ENCODE measurements around the gene CHIA. TPM values are rescaled to one million over a fixed set of nuclear protein-coding genes. Genes with fewer than 3 reads are reported as not detected.
"Not testable (repeated sequence)": the region's sequence is repeated elsewhere in the genome, so short reads cannot be mapped to it uniquely, and the experiment has no call there.

CHIA gene
- total RNA-seq, 1 donor from 2014 or later: not detected

- DNase-seq (ENCODE audit: extremely low read depth, low read depth, low spot score): no peak
Observed at GRCh38 chr1:111283838-111284237, 6.8 kb upstream of the CHIA start.

DNA sequence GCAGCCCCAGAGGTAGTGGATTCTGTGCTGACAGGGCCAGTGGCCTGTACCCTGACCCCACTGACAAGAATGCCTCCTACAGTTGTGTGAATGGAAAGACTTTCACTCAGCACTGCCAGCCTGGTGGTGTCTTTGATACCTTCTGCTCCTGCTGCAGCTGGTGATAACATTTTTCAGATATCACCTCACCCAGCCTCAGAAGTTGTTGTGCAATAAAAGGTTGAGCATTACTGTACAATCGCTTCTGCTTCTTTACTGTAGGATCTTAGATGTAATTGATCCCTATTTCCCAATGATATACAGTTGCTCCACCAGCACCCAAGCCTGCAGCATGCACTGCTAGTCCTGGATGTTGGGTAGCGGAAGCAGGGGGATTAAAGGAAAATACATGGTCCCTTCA, 4.8 kb upstream of the CHIA start:
- no peak for DNase-seq (ENCODE audit: extremely low read depth, low read depth, low spot score)

- DNase-seq (ENCODE audit: extremely low read depth, low read depth, low spot score): no peak
Observed at GRCh38 chr1:111286912-111287311, 3.7 kb upstream of the CHIA start.

GRCh38 chr1:111289371-111289770, 1.3 kb upstream of the CHIA start:
- no peak for DNase-seq (ENCODE audit: extremely low read depth, low read depth, low spot score)

- DNase-seq (ENCODE audit: extremely low read depth, low read depth, low spot score): no peak
Observed at GRCh38 chr1:111290104-111290503, 547 bp upstream of the CHIA start.

DNA sequence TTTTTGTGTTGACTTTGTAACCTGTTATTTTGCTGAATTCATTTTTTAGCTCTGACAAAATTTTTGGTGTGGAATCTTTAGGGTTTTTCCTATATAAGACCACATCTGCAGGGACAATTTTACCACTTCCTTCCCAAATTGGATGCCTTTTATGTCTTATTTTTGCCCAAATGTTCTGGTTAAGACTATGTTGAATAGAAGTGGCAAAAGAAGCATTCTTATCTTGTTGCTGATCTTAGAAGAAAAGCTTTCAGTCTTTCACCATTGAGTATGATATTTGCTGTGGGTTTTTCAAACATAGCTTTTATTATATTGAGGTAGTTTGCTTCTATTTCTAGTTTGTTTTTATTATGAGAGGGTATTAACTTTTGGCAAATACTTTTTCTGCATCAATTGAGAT, 3.7 kb downstream of the CHIA start:
- DNase-seq (ENCODE audit: extremely low read depth, low read depth, low spot score): no peak

- no peak for DNase-seq (ENCODE audit: extremely low read depth, low read depth, low spot score)
Observed at GRCh38 chr1:111302374-111302773, 11.7 kb downstream of the CHIA start.

DNA sequence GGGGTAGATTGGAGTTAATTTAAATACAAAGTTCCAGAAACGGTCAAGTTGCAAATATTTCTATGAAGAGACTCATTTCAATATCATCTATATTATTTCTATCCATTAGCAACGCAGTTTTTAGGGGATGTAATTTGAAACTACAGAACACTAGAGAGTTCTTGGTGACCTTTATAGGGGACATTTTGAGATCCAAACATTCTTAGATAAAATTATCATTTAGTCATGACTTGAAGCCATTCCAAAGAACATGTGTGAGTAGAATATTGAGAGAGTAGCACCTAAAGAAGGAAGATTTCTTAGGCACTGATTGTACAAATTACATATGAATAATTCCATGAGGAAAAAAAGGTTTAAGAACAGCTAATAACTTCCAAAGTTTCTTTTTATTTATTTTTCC, 19.0 kb downstream of the CHIA start:
- no peak for DNase-seq (ENCODE audit: extremely low read depth, low read depth, low spot score)

GRCh38 chr1:111318523-111318922, 27.9 kb downstream of the CHIA start:
- DNase-seq (ENCODE audit: extremely low read depth, low read depth, low spot score): no peak

GRCh38 chr1:111320066-111320879, 29.6 kb downstream of the CHIA start:
- no peak for DNase-seq (ENCODE audit: extremely low read depth, low read depth, low spot score)

DNA sequence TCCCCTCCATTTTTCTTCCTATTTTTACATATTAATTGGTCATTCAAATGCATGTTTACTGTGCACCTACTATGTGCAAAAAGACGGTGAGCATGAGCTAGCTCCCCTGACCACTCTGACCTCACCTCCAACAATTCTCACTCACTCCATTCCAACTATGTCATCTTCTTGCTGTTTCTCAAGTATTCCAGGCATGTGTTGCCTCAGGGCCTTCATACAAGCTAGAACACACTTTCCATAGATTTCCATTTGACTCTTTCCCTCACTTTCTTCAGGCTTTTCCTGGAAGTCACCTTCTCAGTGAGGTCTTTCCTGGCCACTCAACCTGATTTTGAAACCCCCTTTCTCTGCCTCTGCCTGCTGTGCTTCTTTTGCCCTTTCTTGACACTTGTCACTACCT, 32.6 kb downstream of the CHIA start:
- no peak for DNase-seq (ENCODE audit: extremely low read depth, low read depth, low spot score)

DNA sequence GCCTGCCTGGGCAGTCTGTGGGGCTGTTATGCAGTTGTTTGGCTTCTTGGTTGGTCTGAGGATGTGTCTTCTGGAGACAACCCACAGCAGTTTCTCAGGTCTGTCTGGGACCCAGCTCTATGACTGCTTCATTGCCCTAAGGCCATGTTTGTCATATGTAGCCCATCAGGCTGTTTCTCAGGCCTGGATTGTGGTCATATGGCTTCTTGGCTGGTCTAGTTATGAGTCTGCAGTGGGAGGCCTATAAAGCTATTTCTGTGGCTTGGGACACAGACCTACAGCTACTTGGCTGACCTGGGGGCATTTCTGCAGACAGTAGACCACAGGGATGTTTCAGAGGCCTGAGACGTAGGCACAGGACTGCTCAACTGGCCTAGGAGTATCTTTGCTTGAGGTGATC, 41.5 kb downstream of the CHIA start:
- no peak for DNase-seq (ENCODE audit: extremely low read depth, low read depth, low spot score)

DNA sequence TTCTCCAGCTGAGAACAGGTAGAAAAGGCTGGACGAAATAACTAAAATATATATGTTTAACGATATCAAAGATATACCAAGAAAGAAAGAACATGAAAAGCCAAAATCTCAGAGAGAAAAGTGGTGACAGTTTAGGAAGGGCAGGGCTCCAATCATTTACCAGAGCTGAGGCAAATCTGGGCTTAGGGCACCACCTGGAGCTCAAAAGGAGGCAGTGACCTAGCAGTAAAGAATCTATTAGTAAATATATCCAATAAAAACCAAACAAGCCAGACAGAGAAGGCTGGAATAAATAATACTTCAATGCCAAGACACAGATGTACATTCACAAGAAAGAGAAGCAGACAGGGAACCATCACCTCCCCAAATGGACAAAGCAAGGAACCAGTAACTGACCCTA, 43.5 kb downstream of the CHIA start:
- DNase-seq (ENCODE audit: extremely low read depth, low read depth, low spot score): no peak

DNA sequence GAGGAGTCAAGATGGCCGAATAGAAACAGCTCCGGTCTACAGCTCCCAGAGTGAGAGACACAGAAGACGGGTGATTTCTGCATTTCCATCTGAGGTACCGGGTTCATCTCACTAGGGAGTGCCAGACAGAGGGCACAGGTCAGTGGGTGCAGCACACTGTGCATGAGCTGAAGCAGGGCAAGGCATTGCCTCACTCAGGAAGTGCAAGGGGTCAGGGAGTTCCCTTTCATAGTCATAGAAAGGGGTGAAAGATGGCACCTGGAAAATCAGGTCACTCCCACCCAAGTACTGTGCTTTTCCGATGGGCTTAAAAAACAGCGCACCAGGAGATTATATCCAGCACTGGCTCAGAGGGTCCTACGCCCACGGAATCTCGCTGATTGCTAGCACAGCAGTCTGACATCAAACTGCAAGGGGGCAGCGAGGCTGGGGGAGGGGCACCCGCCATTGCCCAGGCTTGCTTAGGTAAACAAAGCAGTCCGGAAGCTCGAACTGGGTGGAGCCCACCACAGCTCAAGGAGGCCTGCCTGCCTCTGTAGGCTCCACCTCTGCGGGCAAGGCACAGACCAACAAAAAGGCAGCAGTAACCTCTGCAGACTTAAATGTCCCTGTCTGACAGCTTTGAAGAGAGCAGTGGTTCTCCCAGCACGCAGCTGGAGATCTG, 44.7 kb downstream of the CHIA start:
- not testable (repeated sequence) for DNase-seq (ENCODE audit: extremely low read depth, low read depth, low spot score)

GRCh38 chr1:111338849-111339248, 48.2 kb downstream of the CHIA start:
- DNase-seq (ENCODE audit: extremely low read depth, low read depth, low spot score): not testable (repeated sequence)

- peak; percentile 27 for DNase-seq (ENCODE audit: extremely low read depth, low read depth, low spot score)
Observed at GRCh38 chr1:111346089-111346885, 55.6 kb downstream of the CHIA start.

DNA sequence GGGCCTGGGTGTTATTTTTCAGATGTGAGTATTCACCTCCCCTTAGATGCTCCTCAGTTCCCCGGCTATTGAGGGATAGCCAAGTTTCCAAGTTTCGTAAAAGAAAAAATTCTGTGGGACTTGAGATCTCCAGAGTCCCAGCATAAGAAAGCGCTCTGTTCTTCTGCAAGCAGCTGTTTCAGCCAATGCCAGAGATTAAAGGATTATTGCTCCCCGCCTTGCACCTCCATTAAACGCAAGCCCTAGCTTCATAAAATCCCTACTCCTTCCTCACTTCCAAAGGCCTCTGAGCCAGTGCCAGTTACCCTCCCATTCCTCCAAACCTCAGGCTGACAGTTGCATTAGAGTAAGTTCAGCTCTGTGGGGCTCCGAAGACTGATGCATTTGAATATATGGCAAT, 56.4 kb downstream of the CHIA start:
- no peak for DNase-seq (ENCODE audit: extremely low read depth, low read depth, low spot score)

DNA sequence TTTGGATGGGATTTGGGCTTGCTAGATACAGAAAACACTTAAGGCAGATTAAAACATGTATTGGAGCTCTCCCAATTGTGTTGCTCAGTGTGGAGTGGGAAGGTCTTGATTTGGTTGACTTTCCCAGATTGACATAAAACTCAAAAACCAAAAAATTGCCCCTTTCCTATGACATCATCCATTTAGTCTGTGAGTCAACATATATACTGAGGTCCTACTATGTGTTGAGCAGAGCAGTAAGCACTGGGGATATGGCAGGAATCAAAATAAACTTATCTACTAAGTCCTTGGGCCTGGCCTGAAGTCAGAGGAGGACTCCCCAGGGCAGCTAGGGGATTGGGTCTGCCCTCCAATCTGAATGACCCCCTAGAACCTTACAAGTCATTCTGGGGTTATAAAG, 61.0 kb downstream of the CHIA start:
- no peak for DNase-seq (ENCODE audit: extremely low read depth, low read depth, low spot score)

DNA sequence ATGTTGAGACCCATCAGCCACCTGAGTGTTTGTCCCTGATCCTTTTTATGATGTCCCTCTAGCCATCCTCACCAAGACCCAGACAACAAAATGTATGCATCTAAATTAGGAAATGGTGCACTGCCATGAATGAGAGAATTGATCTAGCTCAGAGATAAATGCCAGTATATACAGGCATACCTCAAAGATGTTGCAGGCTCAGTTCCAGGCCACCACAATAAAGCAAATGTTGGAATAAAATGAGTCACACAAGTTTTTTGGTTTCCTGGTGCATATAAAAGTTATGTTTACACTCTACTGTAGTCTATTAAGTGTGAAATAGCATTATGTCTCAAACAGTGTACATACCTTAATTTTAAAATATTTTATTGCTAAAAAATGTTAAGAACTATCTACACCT, 63.9 kb downstream of the CHIA start:
- no peak for DNase-seq (ENCODE audit: extremely low read depth, low read depth, low spot score)

- no peak for DNase-seq (ENCODE audit: extremely low read depth, low read depth, low spot score)
Observed at GRCh38 chr1:111358964-111359363, 68.3 kb downstream of the CHIA start.

DNA sequence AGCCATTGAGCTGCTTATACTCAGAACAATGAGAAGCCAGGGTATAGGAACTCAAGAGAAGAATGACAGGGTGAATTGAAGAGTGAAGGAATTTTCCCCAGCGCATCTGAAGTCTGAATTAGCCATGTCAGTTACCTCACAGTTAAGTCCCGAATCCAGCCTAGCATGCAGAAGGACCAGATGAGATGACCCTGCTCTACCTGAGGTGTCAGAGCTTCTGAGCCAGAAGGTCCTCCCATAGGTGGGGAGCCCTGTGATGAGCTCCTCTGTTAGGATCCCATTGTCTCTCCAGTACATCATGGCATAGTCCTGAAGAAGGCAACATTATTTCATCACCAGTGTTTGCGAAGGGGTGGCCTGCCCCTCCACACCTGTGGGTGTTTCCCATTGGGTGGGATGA, 68.7 kb downstream of the CHIA start:
- no peak for DNase-seq (ENCODE audit: extremely low read depth, low read depth, low spot score)

DNA sequence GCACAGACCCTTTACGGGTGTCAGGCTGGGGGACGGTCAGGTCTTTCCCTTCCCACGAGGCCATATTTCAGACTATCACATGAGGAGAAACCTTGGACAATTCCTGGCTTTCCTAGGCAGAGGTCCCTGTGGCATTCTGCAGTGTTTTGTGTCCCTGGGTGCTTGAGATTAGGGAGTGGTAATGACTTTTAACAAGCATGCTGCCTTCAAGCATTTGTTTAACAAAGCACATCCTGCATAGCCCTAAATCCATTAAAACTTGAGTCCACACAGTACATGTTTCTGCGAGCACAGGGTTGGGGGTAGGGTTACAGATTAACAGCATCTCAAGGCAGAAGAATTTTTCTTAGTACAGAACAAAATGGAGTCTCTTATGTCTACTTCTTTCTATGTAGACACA, 69.6 kb downstream of the CHIA start:
- DNase-seq (ENCODE audit: extremely low read depth, low read depth, low spot score): not testable (repeated sequence)

Measured in glomerular endothelial cell (primary cell).